ENCODE data around the gene CALML6.

The CALML6 gene

DNA sequence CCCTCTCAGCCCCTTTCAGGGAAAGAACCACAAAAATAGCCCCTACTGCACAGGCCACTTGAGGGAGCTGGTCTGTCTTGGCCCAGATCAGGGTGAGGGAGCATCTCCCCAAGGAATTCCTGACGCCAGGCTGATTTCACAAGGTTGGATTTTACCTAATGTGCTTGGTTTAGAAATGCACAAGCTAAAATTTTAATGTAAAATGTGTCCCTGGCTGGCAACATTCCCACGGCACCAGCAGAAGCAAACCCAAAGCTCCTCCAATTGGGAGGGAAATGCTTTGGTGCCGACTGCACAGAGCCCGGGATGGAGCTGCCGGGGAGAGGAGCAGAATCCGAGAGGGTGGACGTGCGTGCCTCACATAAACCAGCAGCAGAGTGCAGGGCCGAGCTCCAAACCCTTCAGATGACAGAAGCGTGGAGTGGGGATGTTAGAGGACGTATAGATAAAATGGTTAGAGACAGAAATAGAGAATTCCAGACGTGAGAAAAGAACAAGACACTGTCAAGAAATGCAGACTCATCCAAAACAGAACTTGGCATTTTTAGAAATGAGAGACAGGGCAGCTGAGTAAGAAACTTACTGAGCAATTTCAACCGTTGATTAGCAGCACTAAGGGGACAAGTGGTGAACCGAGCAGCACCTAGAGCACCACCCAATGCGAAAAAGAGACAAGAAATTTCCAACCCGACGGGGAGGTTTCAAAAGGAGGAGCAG is 45.6 kb downstream of the CALML6 start:
- Mint-ChIP-seq H3K4me1 (ENCODE audit: low read depth) (no peaks in the 10 kb centered on the region), H3K27ac (no peak overlapping the region), H3K9me3 (no peaks in the 10 kb centered on the region), H3K27me3 (ENCODE audit: low read depth) (peaks cover 5% of the 10 kb centered on the region), H3K36me3 (ENCODE audit: low read depth) (no peaks in the 10 kb centered on the region), H3K4me3 (no peak overlapping the region)
- DNase-seq (ENCODE audit: low spot score): no peak

DNA sequence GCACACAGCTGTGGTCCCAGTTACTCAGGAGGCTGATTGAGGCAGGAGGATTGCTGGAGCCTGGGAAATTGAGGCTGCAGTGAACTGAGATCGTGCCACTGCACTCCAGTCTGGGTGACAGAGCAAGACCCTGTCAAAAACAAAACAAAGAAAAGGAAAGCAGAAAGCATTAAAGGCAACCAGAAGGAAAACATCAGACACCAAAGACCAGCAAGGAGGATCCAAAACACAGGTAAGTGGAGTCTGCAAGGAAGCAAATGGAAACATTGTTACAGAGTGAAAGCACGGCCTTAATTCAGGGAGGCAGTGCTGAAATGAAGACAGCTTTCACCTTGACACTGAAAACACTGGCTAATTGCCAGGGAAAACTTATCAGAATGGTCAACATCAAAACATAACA is 47.7 kb downstream of the CALML6 start:
- H3K9me3 Mint-ChIP-seq: no peaks in the 10 kb centered on the region
- no peak overlapping the region for H3K27ac Mint-ChIP-seq
- H3K27me3 Mint-ChIP-seq (ENCODE audit: low read depth): peaks cover 5% of the 10 kb centered on the region
- H3K4me3 Mint-ChIP-seq: no peak overlapping the region
- no peaks in the 10 kb centered on the region for H3K4me1 Mint-ChIP-seq (ENCODE audit: low read depth)
- DNase-seq (ENCODE audit: low spot score): no peak
- no peaks in the 10 kb centered on the region for H3K36me3 Mint-ChIP-seq (ENCODE audit: low read depth)

DNA sequence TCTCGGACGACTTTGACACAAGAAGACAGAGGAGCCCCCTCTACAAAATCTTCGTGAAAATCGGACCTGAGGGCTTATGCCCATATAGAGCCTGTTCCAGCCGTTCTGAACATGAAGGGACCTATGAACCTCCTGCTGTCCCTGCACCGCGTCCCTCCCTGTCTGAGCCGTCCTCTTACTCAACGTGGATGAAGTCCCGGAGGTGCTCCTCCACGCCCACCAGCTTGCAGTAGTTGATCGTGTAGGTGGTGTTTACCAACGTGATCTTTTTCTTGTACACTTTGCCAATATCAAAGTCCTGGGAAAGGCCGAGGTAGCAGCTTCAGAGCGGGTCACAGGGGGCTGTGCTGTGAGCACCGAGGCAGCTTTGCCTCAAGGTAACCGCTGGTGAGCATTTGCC is 48.5 kb downstream of the CALML6 start:
- H3K9me3 Mint-ChIP-seq: no peaks in the 10 kb centered on the region

DNA sequence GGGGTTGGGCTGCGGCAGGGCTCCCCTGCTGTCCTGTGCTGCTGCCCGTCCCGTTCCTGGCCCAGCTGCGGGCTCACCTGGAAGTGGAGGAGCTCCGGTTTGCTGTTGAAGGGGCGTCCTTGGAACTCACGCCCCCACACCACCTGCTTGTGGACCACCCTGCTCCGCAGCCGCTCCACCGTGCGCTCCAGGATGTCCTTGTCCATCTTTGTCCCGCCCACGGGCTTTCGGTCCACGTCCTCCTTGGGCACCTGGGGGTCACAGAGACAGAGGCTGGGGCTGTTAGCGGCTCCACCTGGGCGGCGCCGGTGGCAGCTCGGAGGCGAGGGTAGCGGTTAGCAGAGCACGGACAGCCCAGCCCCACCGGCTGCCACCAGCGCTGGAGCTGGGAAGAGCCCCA is 49.8 kb downstream of the CALML6 start:
- Mint-ChIP-seq H3K9me3 (no peaks in the 10 kb centered on the region), H3K27me3 (ENCODE audit: low read depth) (peaks cover 5% of the 10 kb centered on the region), H3K36me3 (ENCODE audit: low read depth) (no peaks in the 10 kb centered on the region), H3K4me1 (ENCODE audit: low read depth) (no peaks in the 10 kb centered on the region), H3K27ac (no peak overlapping the region), H3K4me3 (no peak overlapping the region)
- DNase-seq (ENCODE audit: low spot score): no peak

More for the DNA sequence above, 48.5 kb downstream of the CALML6 start:
- no peak for DNase-seq (ENCODE audit: low spot score)
- Mint-ChIP-seq H3K4me1 (ENCODE audit: low read depth) (no peaks in the 10 kb centered on the region), H3K27me3 (ENCODE audit: low read depth) (peaks cover 5% of the 10 kb centered on the region), H3K27ac (no peak overlapping the region), H3K36me3 (ENCODE audit: low read depth) (no peaks in the 10 kb centered on the region), H3K4me3 (no peak overlapping the region)

DNA sequence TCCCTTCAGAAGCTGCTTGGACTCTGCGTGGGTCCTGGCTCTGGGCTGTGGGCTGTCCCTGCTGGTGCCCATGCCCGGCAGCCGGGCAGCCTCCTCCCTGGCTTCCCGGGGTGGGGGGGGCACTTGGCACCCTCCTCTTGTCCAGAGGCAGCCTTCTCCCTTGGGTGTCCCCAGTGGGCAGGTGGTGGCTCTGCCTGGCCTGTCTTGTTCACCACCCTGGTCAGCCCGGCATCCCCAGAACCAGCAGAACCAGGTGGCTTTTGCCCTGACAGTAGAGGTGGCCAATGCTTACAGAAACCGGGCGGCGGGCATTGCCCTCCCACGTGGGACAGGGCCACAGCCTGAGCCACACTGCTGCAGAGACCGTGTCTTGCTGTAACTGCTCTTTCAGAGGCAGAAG is 50.5 kb downstream of the CALML6 start:
- H3K4me1 Mint-ChIP-seq (ENCODE audit: low read depth): no peaks in the 10 kb centered on the region
- H3K36me3 Mint-ChIP-seq (ENCODE audit: low read depth): no peaks in the 10 kb centered on the region
- no peak overlapping the region for H3K4me3 Mint-ChIP-seq
- DNase-seq (ENCODE audit: low spot score): no peak
- no peak overlapping the region for H3K27ac Mint-ChIP-seq
- H3K9me3 Mint-ChIP-seq: no peaks in the 10 kb centered on the region
- peaks cover 5% of the 10 kb centered on the region for H3K27me3 Mint-ChIP-seq (ENCODE audit: low read depth)

DNA sequence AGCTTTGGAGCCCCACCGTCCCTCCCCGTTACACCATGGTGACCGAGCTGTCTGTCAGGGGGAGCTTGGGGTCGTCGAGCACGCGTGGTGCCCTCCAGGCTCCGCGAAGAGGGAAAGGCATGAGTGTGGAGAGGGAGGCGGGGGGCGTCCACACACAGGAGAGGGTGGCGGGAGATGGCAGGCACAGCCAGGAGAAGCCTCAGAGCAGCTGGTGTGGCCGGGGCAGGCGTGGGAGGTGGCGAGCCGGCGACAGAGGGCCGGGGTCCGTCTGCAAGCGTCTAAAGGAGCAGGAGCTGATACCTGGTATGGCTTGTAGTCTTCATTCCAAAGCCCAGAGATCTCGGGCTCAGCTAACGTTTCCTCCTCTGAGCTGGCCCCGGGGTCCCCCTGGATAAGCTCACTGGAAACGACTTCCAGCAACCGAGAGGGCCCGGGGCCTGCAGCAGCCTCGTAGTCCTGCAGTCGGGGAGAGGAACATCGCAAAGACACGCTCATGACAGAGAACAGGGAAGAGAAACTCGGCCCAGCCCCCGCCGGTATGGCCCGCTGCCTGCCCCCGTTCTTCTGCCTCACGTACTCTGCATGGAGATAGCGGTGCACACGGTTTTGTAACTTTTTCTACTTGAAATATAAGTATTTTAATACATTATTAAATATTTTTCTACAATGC is 51.1 kb downstream of the CALML6 start:
- Mint-ChIP-seq H3K9me3 (no peaks in the 10 kb centered on the region), H3K27me3 (ENCODE audit: low read depth) (peaks cover 3% of the 10 kb centered on the region), H3K27ac (no peak overlapping the region), H3K4me3 (no peak overlapping the region), H3K4me1 (ENCODE audit: low read depth) (no peaks in the 10 kb centered on the region), H3K36me3 (ENCODE audit: low read depth) (no peaks in the 10 kb centered on the region)
- DNase-seq (ENCODE audit: low spot score): no peak

All from T-helper 2 cell treated with Interferon-gamma antibody and Interleukin-4, amounts not matched to agents 5 μg/mL and 100 μg/mL, for 36 hours (primary cell).